Endothelial cell of umbilical vein (primary cell): ENCODE measurements around the gene TMPRSS3. TPM values are rescaled to one million over a fixed set of nuclear protein-coding genes. Genes with fewer than 3 reads are reported as not detected.

ENCODE experiments used
- BruUV-seq: library from RNA; stranded (reverse); fragments of 400-500 nt; replicated peaks from 2 replicates; lab custom pipeline; 2021; lab: Mats Ljungman, UMichigan
- CTCF ChIA-PET: fragments of 300-600, 350-600 bp; sonication (Branson Sonifier 250); formaldehyde crosslinking; loops from one replicate; lab custom pipeline; 2021; ENCODE audit warnings: antibody characterized with exemption, inconsistent platforms; lab: Charles Lee
- POLR2A ChIA-PET: fragments of 300-600, 350-600 bp; sonication (Branson Sonifier 250); formaldehyde crosslinking; loops from one replicate; lab custom pipeline; 2021; ENCODE audit warnings: antibody characterized with exemption, inconsistent platforms; lab: Charles Lee
- DNase-seq: peaks from one replicate; pipeline ENCODE4 v3.0.0-alpha.2; 2011; ENCODE audit warnings: low read depth, low spot score
- FAIRE-seq: peaks from 2 replicates; lab custom pipeline; 2011; peaks lifted over from hg19 to GRCh38; lab: Jason Lieb, UNC
- H2AFZ ChIP-seq: 2 replicates; pipeline ENCODE4 v1.6.0; 2012; ENCODE audit warnings: low read depth, low read length, control low read depth, inconsistent platforms
- H3K27ac ChIP-seq: 2 replicates; pipeline ENCODE4 v1.5.1; 2011; ENCODE audit warnings: low read depth, mild to moderate bottlenecking, control low read depth, low read length, moderate library complexity; ENCODE audit not compliant: insufficient read depth
- H3K27me3 ChIP-seq, 2 experiments: 2 replicates each; pipeline versions ENCODE4 v1.6.0 to v1.6.1; 2011; ENCODE audit warnings: low read length in 2 of 2, mixed read lengths in 1 of 2; ENCODE audit not compliant: control insufficient read depth in 2 of 2, insufficient read depth in 2 of 2
- H3K36me3 ChIP-seq, 2 experiments: 2 replicates in 1 of 2; 3 replicates in 1 of 2; pipeline ENCODE4 v1.5.1; 2011; ENCODE audit warnings: low read length in 2 of 2, mild to moderate bottlenecking in 1 of 2, moderate library complexity in 1 of 2; ENCODE audit not compliant: control insufficient read depth in 2 of 2, insufficient read depth in 2 of 2; ENCODE audit errors: extremely low read depth in 1 of 2
- H3K4me1 ChIP-seq: 3 replicates; pipeline ENCODE4 v1.5.1; 2011; ENCODE audit warnings: mild to moderate bottlenecking, low read length; ENCODE audit not compliant: control insufficient read depth, insufficient read depth; ENCODE audit errors: extremely low read depth
- H3K4me2 ChIP-seq: 2 replicates; pipeline ENCODE4 v1.6.1; 2011; ENCODE audit warnings: low read length, control low read depth, mixed read lengths; ENCODE audit not compliant: insufficient read depth
- H3K4me3 ChIP-seq, 3 experiments: fragments of 200-600 bp in 1 of 3; sonication (generic), shearing (Covaris generic) in 1 of 3; replicated peaks in 1 of 3; 2 replicates each; pipeline ENCODE4 v1.5.1; 2011 to 2016; ENCODE audit warnings: control low read depth in 3 of 3, low read length in 3 of 3, mild to moderate bottlenecking in 2 of 3, inconsistent platforms in 1 of 3, low read depth in 1 of 3, moderate library complexity in 1 of 3; ENCODE audit not compliant: insufficient read depth in 1 of 3
- H3K79me2 ChIP-seq: 2 replicates; pipeline ENCODE4 v1.6.0; 2012; ENCODE audit warnings: low read length, inconsistent platforms; ENCODE audit not compliant: control insufficient read depth, insufficient read depth
- H3K9ac ChIP-seq: replicated peaks from 2 replicates; pipeline ENCODE3; 2011; ENCODE audit warnings: low read length, control low read depth; ENCODE audit not compliant: insufficient read depth; ENCODE audit errors: extremely low read depth
- H3K9me1 ChIP-seq: replicated peaks from 3 replicates; pipeline ENCODE4 v1.6.0; 2011; ENCODE audit warnings: mild to moderate bottlenecking, low read length; ENCODE audit not compliant: control insufficient read depth, insufficient read depth; ENCODE audit errors: extremely low read depth
- H3K9me3 ChIP-seq: replicated peaks from 2 replicates; pipeline ENCODE4 v1.5.1; 2012; ENCODE audit warnings: low read length, inconsistent platforms; ENCODE audit not compliant: control insufficient read depth, insufficient read depth
- H4K20me1 ChIP-seq: replicated peaks from 2 replicates; pipeline ENCODE3; 2011; ENCODE audit warnings: mild to moderate bottlenecking, low read length; ENCODE audit not compliant: control insufficient read depth, insufficient read depth; ENCODE audit errors: extremely low read depth
- CTCF ChIP-seq, 2 donors: IDR thresholded peaks; 1 replicate in 1 of 2; 2 replicates in 1 of 2; pipeline ENCODE4 v1.5.1; 2011; ENCODE audit warnings: low read length in 2 of 2, mild to moderate bottlenecking in 2 of 2, moderate library complexity in 2 of 2, control low read depth in 1 of 2, inconsistent platforms in 1 of 2, low read depth in 1 of 2; ENCODE audit not compliant: insufficient read depth in 1 of 2; ENCODE audit errors: extremely low read depth in 1 of 2
- EZH2 ChIP-seq: IDR thresholded peaks from 2 replicates; pipeline ENCODE4 v1.6.1; 2012; ENCODE audit warnings: borderline replicate concordance, low read depth, mild to moderate bottlenecking, moderate library complexity, low read length, inconsistent platforms; ENCODE audit not compliant: severe bottlenecking
- JUN ChIP-seq: IDR thresholded peaks from 2 replicates; pipeline ENCODE4 v1.6.1; 2011; ENCODE audit warnings: borderline replicate concordance, low read depth; ENCODE audit not compliant: insufficient read length, insufficient read depth
- POLR2AphosphoS5 ChIP-seq: IDR thresholded peaks from 2 replicates; pipeline ENCODE4 v1.6.1; 2012; ENCODE audit warnings: low read depth, mild to moderate bottlenecking, control low read depth, low read length, moderate library complexity; ENCODE audit not compliant: insufficient read depth
- dilution Hi-C: fragments of 300-500 bp; cut with MboI; formaldehyde crosslinking; loops from one replicate; pipeline ENCODE4 v1.15.0; 2019; ENCODE audit warnings: low sequenced_read_pairs; ENCODE audit not compliant: extremely low pct_ligation_motif_present
- intact Hi-C: fragments of 100-400 bp; cut with micrococcal nuclease; formaldehyde crosslinking; loops from one replicate; pipeline ENCODE4 v1.10.0; 2022
- polyA plus RNA-seq, 4 experiments: library from polyadenylated mRNA; depleted of rRNA in 3 of 4; stranded (reverse) in 3 of 4; unstranded in 1 of 4; fragments of >200 nt; gene quantifications; 2 replicates each; pipeline versions ENCODE4 v1.2.1 to v1.2.3, GENCODE V29; 2011 to 2012; ENCODE audit warnings: missing spikeins in 1 of 4
- total RNA-seq: library from RNA; stranded (reverse); gene quantifications from 2 replicates; pipeline ENCODE4 v1.2.3, GENCODE V29; 2021

The TMPRSS3 gene
- total and polyA plus RNA-seq, 2 donors (not counting 3 experiments of a cell fraction or from before 2014, with no cell fraction given) = not detected

- no peaks in the 10 kb centered on the region for H3K9me1 ChIP-seq
- H3K9me3 ChIP-seq = no peaks in the 10 kb centered on the region
- no peak overlapping the region for H3K4me3 ChIP-seq
- H3K9ac ChIP-seq = no peak overlapping the region
- no TSS peak for BruUV-seq
- no peak overlapping the region for H3K4me2 ChIP-seq
- H3K27me3 ChIP-seq = no peaks in the 10 kb centered on the region
- DNase-seq (no peak), FAIRE-seq (no peak)
- no peaks in the 10 kb centered on the region for H3K79me2 ChIP-seq
- no peak overlapping the region for H2AFZ ChIP-seq
- H3K27ac ChIP-seq = no peak overlapping the region
- no peaks in the 10 kb centered on the region for H3K36me3 ChIP-seq
- dilution Hi-C loops (no loop called here), intact Hi-C loops (no loop called here)
- no peak for TF ChIP-seq POLR2AphosphoS5
- TF ChIP-seq JUN = no peak
- no peak for TF ChIP-seq CTCF (IDR thresholded peaks at IDR 0.05; ENCODE audit: extremely low read depth in 1 of 2, insufficient read depth in 1 of 2, low read depth in 1 of 2, low read length in 2 of 2)
- no peak for TF ChIP-seq EZH2
- H3K4me1 ChIP-seq = no peaks in the 10 kb centered on the region
- ChIA-PET POLR2A (no interaction called here), CTCF (no interaction called here)
- H4K20me1 ChIP-seq = no peaks in the 10 kb centered on the region
Measured at GRCh38 chr21:42347601-42348327, 48.1 kb downstream of the TMPRSS3 start.
